ENCODE results near the gene FAM53B.
"Not testable (repeated sequence)": the region's sequence is repeated elsewhere in the genome, so short reads cannot be mapped to it uniquely, and the experiment has no call there.

Gene FAM53B

DNA sequence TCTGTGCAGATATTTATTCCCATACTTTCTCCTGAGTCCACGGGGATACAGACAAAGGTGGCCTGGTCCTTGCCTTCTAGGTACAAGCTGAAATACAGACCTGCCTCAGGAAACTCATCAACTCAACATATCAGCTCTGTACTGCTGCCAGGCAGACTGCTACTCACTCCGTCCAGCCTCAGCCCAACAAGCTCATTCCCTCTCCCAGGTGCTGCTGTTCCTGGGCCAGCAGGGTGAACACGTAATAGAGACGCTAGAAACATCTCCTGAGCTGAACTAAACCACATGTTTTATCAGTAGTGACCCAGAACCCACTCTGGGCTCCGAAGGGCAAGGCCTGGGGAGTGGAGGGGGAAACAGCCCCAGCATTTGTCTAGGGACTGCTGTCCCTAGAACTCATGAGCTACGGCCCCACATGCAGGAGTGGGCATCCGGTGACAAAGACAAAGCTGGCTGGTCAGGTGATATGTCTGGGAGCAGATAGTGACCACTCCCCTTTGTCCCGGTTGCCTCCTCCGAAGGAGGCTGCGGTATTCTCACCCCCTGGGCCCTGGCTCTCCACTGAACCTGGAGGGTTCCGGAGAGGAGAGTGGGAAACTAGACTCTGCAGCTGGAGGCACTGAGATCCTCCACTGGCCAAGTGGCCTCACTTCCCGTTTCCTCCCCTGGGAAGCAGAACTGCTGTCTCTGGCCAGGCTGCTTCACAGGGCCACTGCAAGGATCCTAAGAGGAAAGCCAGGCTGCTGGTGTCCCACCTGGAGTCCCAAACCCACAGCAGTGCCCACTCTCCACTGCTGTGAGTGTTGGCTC is 116.1 kb downstream of the FAM53B start:
- no peak for DNase-seq (ENCODE audit: low read depth)

- no peak for DNase-seq (ENCODE audit: low read depth)
Measured at GRCh38 chr10:124626759-124627380, 117.3 kb downstream of the FAM53B start.

GRCh38 chr10:124625831-124626238 is 118.3 kb downstream of the FAM53B start:
- no peak for DNase-seq (ENCODE audit: low read depth)

DNA sequence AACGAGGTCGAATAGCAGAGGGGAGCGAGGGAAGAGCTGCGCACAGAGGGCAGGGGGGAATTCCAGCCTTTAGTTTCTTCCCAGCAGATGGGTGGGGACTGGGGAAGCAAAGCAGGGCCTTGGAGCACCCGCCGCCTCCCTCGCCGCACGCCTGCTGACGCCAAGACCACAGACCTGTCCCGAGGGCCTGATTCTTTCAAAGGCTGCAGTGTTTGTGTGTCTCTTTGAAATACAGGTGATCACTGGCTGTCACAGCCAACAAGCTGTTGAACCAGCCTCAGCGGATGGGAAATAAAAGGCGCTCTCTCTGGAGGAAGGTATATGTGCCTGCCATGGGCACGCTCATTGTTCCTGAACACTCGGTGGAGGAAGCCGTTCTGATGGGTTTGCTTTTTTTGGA is 119.3 kb downstream of the FAM53B start:
- DNase-seq (ENCODE audit: low read depth) = no peak

GRCh38 chr10:124624466-124624865 is 119.7 kb downstream of the FAM53B start:
- no peak for DNase-seq (ENCODE audit: low read depth)

- no peak for DNase-seq (ENCODE audit: low read depth)
Measured at GRCh38 chr10:124624006-124624405, 120.2 kb downstream of the FAM53B start.

DNA sequence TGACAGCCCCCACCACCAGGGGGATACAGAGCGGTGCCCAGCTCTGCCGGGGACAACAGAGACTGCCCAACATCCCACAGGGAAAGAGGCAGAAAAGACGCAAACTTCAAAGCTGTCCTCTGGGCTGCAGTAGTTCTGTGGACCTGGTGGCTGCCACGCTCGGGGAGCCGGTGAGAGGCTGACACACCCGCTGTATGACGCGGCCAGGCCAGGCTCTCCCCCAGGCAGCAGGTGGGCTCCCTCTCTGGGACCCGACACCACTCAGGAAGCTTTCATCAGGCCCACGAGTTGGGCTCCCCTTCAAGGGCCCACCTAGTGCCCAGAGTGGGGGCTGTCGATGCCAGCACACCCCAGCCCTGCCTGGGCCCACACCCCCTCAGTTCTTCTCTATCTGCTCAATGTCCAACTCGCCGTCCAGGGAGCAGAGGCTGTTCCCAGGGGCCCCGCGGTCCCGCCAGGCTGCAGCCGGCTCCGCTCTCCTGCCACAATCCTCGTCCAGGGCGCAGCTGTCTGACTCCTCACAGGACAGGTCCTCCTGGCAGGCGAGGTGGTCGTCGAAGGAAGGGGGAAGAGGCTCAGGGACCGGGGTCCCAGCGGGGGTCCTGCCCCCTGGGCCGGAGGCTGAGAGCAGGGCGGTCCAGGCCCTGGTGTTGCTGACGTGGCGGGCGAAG is 121.2 kb downstream of the FAM53B start:
- DNase-seq (ENCODE audit: low read depth) = no peak

- DNase-seq (ENCODE audit: low read depth) = no peak
Measured at GRCh38 chr10:124622158-124622557, 122.0 kb downstream of the FAM53B start.

GRCh38 chr10:124621637-124622036 is 122.5 kb downstream of the FAM53B start:
- DNase-seq (ENCODE audit: low read depth) = no peak

GRCh38 chr10:124619802-124620490 is 124.2 kb downstream of the FAM53B start:
- DNase-seq (ENCODE audit: low read depth) = no peak

- DNase-seq (ENCODE audit: low read depth) = no peak
Measured at GRCh38 chr10:124619195-124619594, 125.0 kb downstream of the FAM53B start.

GRCh38 chr10:124618470-124619073 is 125.6 kb downstream of the FAM53B start:
- no peak for DNase-seq (ENCODE audit: low read depth)

GRCh38 chr10:124616836-124617130 is 127.4 kb downstream of the FAM53B start:
- no peak for DNase-seq (ENCODE audit: low read depth)

DNA sequence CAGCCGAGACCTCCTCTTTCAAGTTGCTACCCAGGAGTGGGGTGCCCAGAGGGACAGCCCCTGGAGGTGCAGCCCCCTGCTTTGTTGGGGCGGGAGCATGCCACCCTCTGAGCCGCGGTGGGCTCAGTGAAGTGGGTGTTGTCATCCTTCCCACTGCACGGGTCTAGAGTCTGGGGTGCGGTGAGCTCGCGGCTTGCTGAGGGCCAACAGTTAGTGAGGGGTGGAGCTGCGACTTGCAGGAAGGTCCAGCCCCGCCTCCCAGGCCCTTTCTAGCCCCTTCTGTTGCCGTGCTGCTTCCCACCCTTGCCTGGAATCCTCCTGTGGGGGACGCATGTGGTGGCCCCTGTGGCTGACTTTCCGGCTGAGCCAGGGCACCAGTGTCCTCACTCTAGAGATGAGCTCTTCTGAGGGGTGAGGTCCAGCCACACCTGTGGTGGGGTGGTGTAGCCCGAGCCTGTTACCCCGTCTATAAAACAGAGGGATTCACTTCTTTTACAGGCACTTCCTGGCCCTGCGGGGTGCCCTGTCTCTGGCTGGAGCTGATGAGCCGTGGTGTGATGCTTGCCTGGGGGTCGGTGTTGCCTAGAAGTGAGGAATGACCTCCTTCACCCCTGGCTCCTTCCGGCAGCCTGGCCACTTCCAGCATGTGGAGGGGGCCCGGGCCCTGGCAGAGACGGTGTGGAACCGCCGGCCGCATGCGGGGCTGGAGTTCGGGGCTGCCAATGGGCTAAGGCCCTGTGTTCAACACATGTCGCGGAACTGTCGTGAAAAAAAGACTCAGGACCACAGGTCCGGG is 127.9 kb downstream of the FAM53B start:
- DNase-seq (ENCODE audit: low read depth) = no peak

DNA sequence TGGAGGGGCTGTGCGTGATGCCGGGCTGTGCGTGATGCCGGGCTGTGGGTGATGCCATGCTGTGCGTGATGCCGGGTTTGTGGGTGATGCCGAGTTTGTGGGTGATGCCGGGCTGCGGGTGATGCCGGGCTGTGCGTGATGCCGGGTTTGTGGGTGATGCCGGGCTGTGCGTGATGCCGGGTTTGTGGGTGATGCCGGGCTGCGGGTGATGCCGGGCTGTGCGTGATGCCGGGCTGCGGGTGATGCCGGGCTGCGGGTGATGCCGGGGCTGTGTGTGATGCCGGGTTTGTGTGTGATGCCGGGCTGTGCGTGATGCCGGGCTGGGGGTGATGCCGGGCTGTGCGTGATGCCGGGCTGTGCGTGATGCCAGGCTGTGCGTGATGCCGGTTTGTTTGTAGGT is 128.9 kb downstream of the FAM53B start:
- no peak for DNase-seq (ENCODE audit: low read depth)

DNA sequence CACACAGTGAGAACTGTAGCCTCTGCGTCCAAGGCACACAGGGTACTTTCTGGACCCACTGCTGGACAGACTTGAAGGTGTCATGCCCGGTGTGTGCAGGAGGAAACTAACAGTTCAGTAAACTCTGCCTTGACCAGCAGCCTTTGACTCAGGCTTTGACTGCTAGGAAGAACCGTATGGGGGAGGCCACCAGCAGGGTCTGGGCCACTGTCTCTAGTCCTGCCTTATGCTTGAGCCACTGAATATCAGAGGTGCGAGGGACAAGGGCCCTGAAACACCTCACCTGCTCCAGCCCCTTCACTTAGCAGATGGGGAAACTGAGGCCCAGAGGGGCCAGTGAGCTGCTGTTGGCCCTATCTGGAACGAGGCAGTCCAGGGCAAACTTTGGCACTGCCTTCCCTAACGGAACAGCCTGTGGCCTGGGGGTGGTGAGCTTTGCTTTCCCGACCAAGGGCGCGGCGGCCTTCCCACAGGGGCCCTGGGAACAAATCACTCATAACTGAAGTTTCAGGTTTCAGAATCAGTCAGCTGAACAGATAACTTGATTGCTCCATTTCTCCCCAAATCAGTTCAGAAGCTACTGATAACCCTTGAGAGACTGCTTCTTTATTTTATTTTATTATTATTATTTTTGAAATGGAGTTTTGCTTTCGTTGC is 130.0 kb downstream of the FAM53B start:
- DNase-seq (ENCODE audit: low read depth) = no peak

- no peak for DNase-seq (ENCODE audit: low read depth)
Measured at GRCh38 chr10:124612611-124613498, 131.3 kb downstream of the FAM53B start.

DNA sequence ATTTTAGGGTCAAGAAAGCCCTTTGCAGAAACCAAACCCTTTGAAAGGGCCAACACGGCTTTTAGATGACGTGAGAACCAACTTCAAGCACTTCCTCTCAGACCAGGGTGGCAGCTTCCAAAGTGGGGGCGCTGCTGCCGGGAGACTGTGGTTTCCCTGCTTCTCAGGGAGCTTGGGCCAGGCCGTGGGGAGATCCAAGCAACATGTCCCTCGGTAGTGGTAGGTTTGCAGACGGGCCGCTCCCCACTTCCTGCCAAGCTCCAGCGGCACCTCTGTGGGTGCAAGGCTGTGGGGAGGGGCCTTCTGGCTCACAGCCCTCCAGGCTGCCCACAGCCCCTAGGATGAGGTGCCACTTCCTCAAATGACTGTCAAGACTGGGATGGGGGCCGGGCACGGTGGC is 132.4 kb downstream of the FAM53B start:
- DNase-seq (ENCODE audit: low read depth) = peak; percentile 22

GRCh38 chr10:124610851-124611250 is 133.3 kb downstream of the FAM53B start:
- not testable (repeated sequence) for DNase-seq (ENCODE audit: low read depth)

- DNase-seq (ENCODE audit: low read depth) = not testable (repeated sequence)
Measured at GRCh38 chr10:124610186-124610585, 134.0 kb downstream of the FAM53B start.

All from stimulated activated CD8-positive, alpha-beta memory T cell treated with anti-CD3 and anti-CD28 coated beads, Interleukin-12 subunit alpha, Interleukin-12 subunit beta, amount 100 ng/mL, for 4 hours (primary cell).